NCI-H226 (cell line): Measurements from ENCODE around the gene FAM110A.
"Not testable (repeated sequence)": the region's sequence is repeated elsewhere in the genome, so short reads cannot be mapped to it uniquely, and the experiment has no call there.

ENCODE experiments used
- DNase-seq: peaks from one replicate; pipeline ENCODE4 v3.0.0-alpha.2; 2015

Gene FAM110A

GRCh38 chr20:833450-834150 is at the start of gene FAM110A:
Gene FAM110A, plus strand, starts transcription at chr20:833715. Its CDS starts 11,090 bp downstream, at chr20:844805.
- DNase-seq, result peak; percentile 80

- no peak for DNase-seq
Observed at GRCh38 chr20:787825-788224, 45.7 kb upstream of the FAM110A start.

GRCh38 chr20:791056-791455 is 42.5 kb upstream of the FAM110A start:
- no peak for DNase-seq

- no peak for DNase-seq
Observed at GRCh38 chr20:792248-792647, 41.3 kb upstream of the FAM110A start.

- DNase-seq, result no peak
Observed at GRCh38 chr20:796921-797320, 36.6 kb upstream of the FAM110A start.

GRCh38 chr20:798746-799145 is 34.8 kb upstream of the FAM110A start:
- DNase-seq, result not testable (repeated sequence)

- not testable (repeated sequence) for DNase-seq
Observed at GRCh38 chr20:800026-800425, 33.5 kb upstream of the FAM110A start.

GRCh38 chr20:801678-802077 is 31.8 kb upstream of the FAM110A start:
- DNase-seq, result no peak

GRCh38 chr20:805713-806112 is 27.8 kb upstream of the FAM110A start:
- DNase-seq, result no peak

- DNase-seq, result peak; percentile 44
Observed at GRCh38 chr20:811776-812434, 21.6 kb upstream of the FAM110A start.

- DNase-seq, result not testable (repeated sequence)
Observed at GRCh38 chr20:812435-812814, 21.1 kb upstream of the FAM110A start.

- DNase-seq, result no peak
Observed at GRCh38 chr20:813390-813789, 20.1 kb upstream of the FAM110A start.

- no peak for DNase-seq
Observed at GRCh38 chr20:815226-815625, 18.3 kb upstream of the FAM110A start.

- DNase-seq, result no peak
Observed at GRCh38 chr20:815914-816606, 17.5 kb upstream of the FAM110A start.

GRCh38 chr20:818001-818664 is 15.4 kb upstream of the FAM110A start:
- no peak for DNase-seq

- DNase-seq, result no peak
Observed at GRCh38 chr20:819680-820322, 13.7 kb upstream of the FAM110A start.

- DNase-seq, result no peak
Observed at GRCh38 chr20:820323-820953, 13.1 kb upstream of the FAM110A start.

- no peak for DNase-seq
Observed at GRCh38 chr20:821046-821730, 12.3 kb upstream of the FAM110A start.

GRCh38 chr20:821731-822065 is 11.8 kb upstream of the FAM110A start:
- no peak for DNase-seq

- no peak for DNase-seq
Observed at GRCh38 chr20:822651-823573, 10.6 kb upstream of the FAM110A start.

GRCh38 chr20:823574-823902 is 10.0 kb upstream of the FAM110A start:
- DNase-seq, result no peak
